CD4-positive, CD25-positive, alpha-beta regulatory T cell (primary cell): Measurements from ENCODE around the gene KCNH8. TPM values are rescaled to one million over a fixed set of nuclear protein-coding genes. Genes with fewer than 3 reads are reported as not detected.

Experiments used
- ATAC-seq, 2 donors: fragments of 150-1000 bp; cut with Tn5 transposase; one replicate each; pipeline ENCODE4 v1.10.0; 2021; ENCODE audit warnings: low read depth in 2 of 2, moderate number of reproducible peaks in 2 of 2, moderate library complexity in 1 of 2
- DNase-seq, 3 donors: peaks; one replicate each; pipeline versions ENCODE4 v3.0.0 to v3.0.0-alpha.2; 2012 to 2022; ENCODE audit warnings: mixed read lengths in 1 of 3
- H3K27ac ChIP-seq: one replicate; pipeline ENCODE4 v1.7.0; 2013; ENCODE audit warnings: mild to moderate bottlenecking, low read length; ENCODE audit not compliant: insufficient read depth, poor library complexity, severe bottlenecking
- H3K27me3 ChIP-seq: one replicate; pipeline ENCODE4 v1.7.0; 2013; ENCODE audit warnings: low read length; ENCODE audit not compliant: control insufficient read depth, insufficient read depth
- H3K36me3 ChIP-seq: one replicate; pipeline ENCODE4 v1.7.0; 2013; ENCODE audit warnings: mild to moderate bottlenecking, low read length, moderate library complexity; ENCODE audit not compliant: control insufficient read depth, insufficient read depth
- H3K4me1 ChIP-seq: 2 replicates; pipeline ENCODE4 v1.7.0; 2013; ENCODE audit warnings: mild to moderate bottlenecking, low read length; ENCODE audit not compliant: insufficient read depth, control insufficient read depth, poor library complexity, severe bottlenecking
- H3K4me3 ChIP-seq: one replicate; pipeline ENCODE4 v1.7.0; 2013; ENCODE audit warnings: low read depth, mild to moderate bottlenecking, low read length, moderate library complexity
- H3K9me3 ChIP-seq, 2 experiments: 1 replicate in 1 of 2; 2 replicates in 1 of 2; pipeline ENCODE4 v1.7.0; 2013; ENCODE audit warnings: low read length in 2 of 2, mild to moderate bottlenecking in 1 of 2, moderate library complexity in 1 of 2; ENCODE audit not compliant: control insufficient read depth in 2 of 2
- H3K27ac Mint-ChIP-seq, 3 donors: one replicate each; pipeline ENCODE4 v1.8.0; 2020 to 2022; ENCODE audit warnings: mild to moderate bottlenecking in 3 of 3, mixed read lengths in 3 of 3, moderate library complexity in 2 of 3
- H3K27me3 Mint-ChIP-seq: one replicate; pipeline ENCODE4 v1.8.0; 2022; ENCODE audit warnings: mild to moderate bottlenecking, mixed read lengths
- H3K36me3 Mint-ChIP-seq: one replicate; pipeline ENCODE4 v1.8.0; 2020; ENCODE audit warnings: mixed read lengths
- H3K4me1 Mint-ChIP-seq, 4 donors: one replicate each; pipeline ENCODE4 v1.8.0; 2020 to 2022; ENCODE audit warnings: mixed read lengths in 4 of 4, mild to moderate bottlenecking in 1 of 4
- H3K4me3 Mint-ChIP-seq, 4 donors: one replicate each; pipeline ENCODE4 v1.8.0; 2020 to 2022; ENCODE audit warnings: mild to moderate bottlenecking in 4 of 4, mixed read lengths in 4 of 4, moderate library complexity in 3 of 4
- H3K9me3 Mint-ChIP-seq, 7 donors: one replicate each; pipeline ENCODE4 v1.8.0; 2020 to 2022; ENCODE audit warnings: mixed read lengths in 7 of 7, mild to moderate bottlenecking in 3 of 7, moderate library complexity in 2 of 7
- polyA plus RNA-seq, 4 donors: library from polyadenylated mRNA; unstranded; fragments of 300-500 nt; fragmentation: Illumina TruSeq; gene quantifications; one replicate each; pipeline ENCODE4 v1.2.3, GENCODE V29; 2021
- total RNA-seq: library from RNA; stranded (reverse); gene quantifications from one replicate; pipeline ENCODE4 v1.2.3, GENCODE V29; 2022

KCNH8 gene
- total and polyA plus RNA-seq, 5 donors from 2014 or later: 0.17 TPM; not detected in 4

- no peak for ATAC-seq
- no peaks in the 10 kb centered on the region for H3K4me1 Mint-ChIP-seq
- H3K4me3 ChIP-seq: no peak overlapping the region
- no peaks in the 10 kb centered on the region for H3K27me3 ChIP-seq
- no peak overlapping the region for H3K4me3 Mint-ChIP-seq
- peaks cover 0 to 4% (median 0%) of the 10 kb centered on the region in 7 donors for H3K9me3 Mint-ChIP-seq
- no peaks in the 10 kb centered on the region for H3K9me3 ChIP-seq
- no peaks in the 10 kb centered on the region for H3K4me1 ChIP-seq
- DNase-seq: no peak
- H3K27me3 Mint-ChIP-seq: no peaks in the 10 kb centered on the region
- no peak overlapping the region for H3K27ac ChIP-seq
- H3K36me3 ChIP-seq: no peaks in the 10 kb centered on the region
- no peaks in the 10 kb centered on the region for H3K36me3 Mint-ChIP-seq
- no peak overlapping the region for H3K27ac Mint-ChIP-seq
These were observed 340.6 kb downstream of the KCNH8 start for GRCh38 chr3:19488939-19489338.

- Histone ChIP-seq H3K27me3 (no peaks in the 10 kb centered on the region), H3K9me3 (no peaks in the 10 kb centered on the region), H3K4me3 (no peak overlapping the region), H3K27ac (no peak overlapping the region), H3K4me1 (no peaks in the 10 kb centered on the region), H3K36me3 (no peaks in the 10 kb centered on the region)
- Mint-ChIP-seq H3K4me1 (no peaks in the 10 kb centered on the region), H3K36me3 (no peaks in the 10 kb centered on the region), H3K9me3 (peaks cover 0 to 10% (median 2%) of the 10 kb centered on the region in 7 donors), H3K27ac (no peak overlapping the region), H3K4me3 (no peak overlapping the region), H3K27me3 (no peaks in the 10 kb centered on the region)
- no peak for ATAC-seq
- DNase-seq: no peak
These were observed 341.6 kb downstream of the KCNH8 start for GRCh38 chr3:19489936-19490335.

DNA sequence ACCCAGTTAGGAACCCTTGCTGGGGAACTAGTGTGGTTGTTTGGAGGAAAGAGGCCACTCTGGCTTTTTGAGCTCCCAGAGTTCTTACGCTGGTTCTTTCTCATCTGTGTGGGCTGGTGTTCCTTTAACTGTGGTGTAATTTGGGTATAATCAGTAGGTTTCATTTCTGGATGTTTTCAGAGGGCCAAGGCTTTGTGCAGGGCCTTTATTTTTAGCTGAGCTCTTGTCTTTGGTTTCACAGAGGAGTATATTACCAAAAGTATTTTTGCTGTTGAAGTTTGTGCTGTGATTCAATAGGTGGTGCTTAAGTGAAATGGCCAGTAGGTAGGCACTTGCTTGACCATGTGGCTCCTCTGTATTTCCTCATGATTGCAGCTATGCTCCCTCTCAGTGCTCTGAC lies 357.9 kb downstream of the KCNH8 start:
- Histone ChIP-seq H3K9me3 (no peaks in the 10 kb centered on the region), H3K27me3 (no peaks in the 10 kb centered on the region), H3K36me3 (no peaks in the 10 kb centered on the region), H3K27ac (no peak overlapping the region), H3K4me3 (no peak overlapping the region), H3K4me1 (no peaks in the 10 kb centered on the region)
- DNase-seq (no peak), ATAC-seq (no peak)
- Mint-ChIP-seq H3K4me3 (no peak overlapping the region), H3K4me1 (no peaks in the 10 kb centered on the region), H3K27ac (no peak overlapping the region), H3K27me3 (no peaks in the 10 kb centered on the region), H3K9me3 (peaks cover 0 to 8% (median 2%) of the 10 kb centered on the region in 7 donors), H3K36me3 (no peaks in the 10 kb centered on the region)

- no peak overlapping the region for H3K27ac Mint-ChIP-seq
- ATAC-seq (no peak), DNase-seq (no peak)
- no peak overlapping the region for H3K27ac ChIP-seq
- no peaks in the 10 kb centered on the region for H3K9me3 ChIP-seq
- no peak overlapping the region for H3K4me3 Mint-ChIP-seq
- no peaks in the 10 kb centered on the region for H3K36me3 ChIP-seq
- peaks cover 4% of the 10 kb centered on the region for H3K27me3 Mint-ChIP-seq
- no peaks in the 10 kb centered on the region for H3K4me1 Mint-ChIP-seq
- H3K36me3 Mint-ChIP-seq: no peaks in the 10 kb centered on the region
- H3K27me3 ChIP-seq: no peaks in the 10 kb centered on the region
- no peaks in the 10 kb centered on the region for H3K4me1 ChIP-seq
- H3K9me3 Mint-ChIP-seq: peaks cover 0 to 8% (median 3%) of the 10 kb centered on the region in 7 donors
- H3K4me3 ChIP-seq: no peak overlapping the region
These were observed 374.0 kb downstream of the KCNH8 start for GRCh38 chr3:19522305-19522704.

DNA sequence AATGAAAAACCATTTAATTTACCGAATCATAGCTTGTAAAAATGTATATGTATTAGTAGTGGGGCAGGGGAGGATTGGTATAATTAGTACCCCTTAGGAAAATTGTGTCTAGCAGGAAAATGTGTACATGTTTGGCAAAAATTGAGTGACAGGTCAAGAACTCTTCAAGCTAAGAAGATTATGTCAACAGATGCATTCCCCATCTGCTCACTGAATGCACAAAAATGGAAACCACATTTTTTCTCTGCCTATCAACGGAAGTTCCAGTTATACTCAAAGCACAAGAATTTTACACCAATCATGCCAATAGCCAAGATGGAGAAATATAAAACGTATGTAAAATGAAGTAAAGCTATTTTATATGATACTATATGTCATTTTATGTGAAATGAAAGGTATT lies 377.8 kb downstream of the KCNH8 start:
- Mint-ChIP-seq H3K4me3 (no peak overlapping the region), H3K4me1 (no peaks in the 10 kb centered on the region), H3K9me3 (peaks cover 0 to 5% (median under 1%) of the 10 kb centered on the region in 7 donors), H3K27ac (no peak overlapping the region), H3K36me3 (no peaks in the 10 kb centered on the region), H3K27me3 (no peaks in the 10 kb centered on the region)
- H3K4me3 ChIP-seq: no peak overlapping the region
- DNase-seq (no peak), ATAC-seq (no peak)
- H3K4me1 ChIP-seq: no peaks in the 10 kb centered on the region
- no peaks in the 10 kb centered on the region for H3K27me3 ChIP-seq
- H3K36me3 ChIP-seq: no peaks in the 10 kb centered on the region
- no peaks in the 10 kb centered on the region for H3K9me3 ChIP-seq
- H3K27ac ChIP-seq: no peak overlapping the region

- no peak for ATAC-seq
- H3K27ac ChIP-seq: no peak overlapping the region
These were observed 379.4 kb downstream of the KCNH8 start for GRCh38 chr3:19527746-19528145.

GRCh38 chr3:19531426-19531825 lies 383.1 kb downstream of the KCNH8 start:
- ATAC-seq: no peak
- H3K27me3 ChIP-seq: no peaks in the 10 kb centered on the region
- Mint-ChIP-seq H3K27ac (no peak overlapping the region), H3K4me3 (no peak overlapping the region), H3K4me1 (no peaks in the 10 kb centered on the region), H3K9me3 (peaks cover 0 to 3% (median 0%) of the 10 kb centered on the region in 7 donors), H3K27me3 (no peaks in the 10 kb centered on the region), H3K36me3 (no peaks in the 10 kb centered on the region)
- H3K36me3 ChIP-seq: no peaks in the 10 kb centered on the region
- no peaks in the 10 kb centered on the region for H3K4me1 ChIP-seq
- H3K27ac ChIP-seq: no peak overlapping the region
- H3K9me3 ChIP-seq: no peaks in the 10 kb centered on the region
- no peak overlapping the region for H3K4me3 ChIP-seq
- DNase-seq: no peak

More at GRCh38 chr3:19527746-19528145, 379.4 kb downstream of the KCNH8 start:
- Mint-ChIP-seq H3K4me3 (no peak overlapping the region), H3K4me1 (no peaks in the 10 kb centered on the region), H3K27ac (no peak overlapping the region), H3K9me3 (peaks cover 0 to 4% (median 0%) of the 10 kb centered on the region in 7 donors), H3K27me3 (no peaks in the 10 kb centered on the region), H3K36me3 (no peaks in the 10 kb centered on the region)
- Histone ChIP-seq H3K4me1 (no peaks in the 10 kb centered on the region), H3K36me3 (no peaks in the 10 kb centered on the region), H3K9me3 (no peaks in the 10 kb centered on the region), H3K27me3 (no peaks in the 10 kb centered on the region), H3K4me3 (no peak overlapping the region)
- no peak for DNase-seq

DNA sequence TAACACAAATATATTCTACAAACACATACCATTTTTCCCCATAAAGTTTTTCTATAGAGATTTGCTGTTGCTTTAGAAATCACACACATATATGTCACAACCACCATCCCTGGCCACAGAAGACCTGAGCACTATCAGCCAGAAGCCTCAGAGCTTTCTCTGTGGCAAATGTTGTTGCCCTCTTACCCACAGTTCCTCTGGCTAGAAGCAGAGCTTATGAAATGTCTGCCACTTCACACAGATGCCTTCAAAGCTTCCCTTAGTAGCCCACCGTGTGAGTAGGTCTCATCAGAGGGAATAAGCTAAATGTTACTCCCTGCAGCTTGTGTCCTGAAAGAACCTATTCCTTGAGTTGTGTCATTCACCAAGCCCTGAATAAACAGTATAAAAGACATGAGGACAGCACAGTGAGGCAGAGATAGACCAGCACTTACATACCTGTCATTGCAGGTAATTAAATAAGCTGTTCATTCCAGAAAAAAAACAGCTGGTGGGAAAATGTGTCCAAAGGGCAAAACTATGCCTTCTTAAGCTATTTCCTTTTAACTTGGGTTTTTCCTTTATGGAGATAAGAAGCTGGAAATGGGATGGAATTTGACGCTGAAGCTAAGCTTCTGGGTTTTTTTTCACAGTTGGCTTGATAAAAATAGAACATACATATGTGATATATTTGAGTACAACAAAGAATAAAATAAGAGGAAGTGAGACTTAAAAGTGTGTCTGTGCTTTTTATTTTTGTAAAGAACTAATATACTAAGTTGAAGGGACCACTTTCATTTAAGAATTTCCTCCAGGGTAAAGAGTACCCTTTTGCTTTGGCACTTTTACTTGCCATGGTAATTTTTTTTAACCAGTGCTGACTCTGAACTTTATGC lies 391.4 kb downstream of the KCNH8 start:
- no peak overlapping the region for H3K27ac ChIP-seq
- no peaks in the 10 kb centered on the region for H3K27me3 Mint-ChIP-seq
- no peak overlapping the region for H3K27ac Mint-ChIP-seq
- no peaks in the 10 kb centered on the region for H3K9me3 ChIP-seq
- H3K36me3 Mint-ChIP-seq: no peaks in the 10 kb centered on the region
- H3K9me3 Mint-ChIP-seq: no peaks in the 10 kb centered on the region
- no peak for DNase-seq
- H3K4me1 ChIP-seq: no peaks in the 10 kb centered on the region
- no peaks in the 10 kb centered on the region for H3K27me3 ChIP-seq
- H3K4me3 ChIP-seq: no peak overlapping the region
- H3K36me3 ChIP-seq: no peaks in the 10 kb centered on the region
- no peak for ATAC-seq
- H3K4me1 Mint-ChIP-seq: no peaks in the 10 kb centered on the region
- no peak overlapping the region for H3K4me3 Mint-ChIP-seq
